H9 (cell line): ENCODE data around the gene GTF2F2. TPM values are rescaled to one million over a fixed set of nuclear protein-coding genes. Genes with fewer than 3 reads are reported as not detected.

ENCODE experiments used
- DNase-seq: peaks from one replicate; pipeline ENCODE4 v3.0.0-alpha.2; 2017
- H2AFZ ChIP-seq: one replicate; pipeline ENCODE4 v1.6.1; 2013; ENCODE audit warnings: mild to moderate bottlenecking, low read length, control low read depth, moderate library complexity
- H2AK5ac ChIP-seq: 2 replicates; pipeline ENCODE4 v1.6.1; 2013; ENCODE audit warnings: low read length, control low read depth, mixed read lengths; ENCODE audit not compliant: insufficient read length
- H2BK120ac ChIP-seq: one replicate; pipeline ENCODE4 v1.6.1; 2013; ENCODE audit warnings: low read depth, mild to moderate bottlenecking, low read length, control low read depth, inconsistent platforms; ENCODE audit not compliant: poor library complexity, severe bottlenecking
- H2BK12ac ChIP-seq: 2 replicates; pipeline ENCODE4 v1.6.1; 2013; ENCODE audit warnings: low read length, control low read depth, mixed read lengths, low read depth; ENCODE audit not compliant: insufficient read length
- H2BK15ac ChIP-seq: 2 replicates; pipeline ENCODE4 v1.6.1; 2013; ENCODE audit warnings: low read depth, low read length, control low read depth
- H2BK20ac ChIP-seq: one replicate; pipeline ENCODE4 v1.6.1; 2013; ENCODE audit warnings: low read depth, mild to moderate bottlenecking, low read length, control low read depth, inconsistent platforms; ENCODE audit not compliant: poor library complexity, severe bottlenecking
- H2BK5ac ChIP-seq: 2 replicates; pipeline ENCODE4 v1.6.1; 2013; ENCODE audit warnings: low read length, control low read depth, mixed read lengths; ENCODE audit not compliant: insufficient read length
- H3K14ac ChIP-seq: 2 replicates; pipeline ENCODE4 v1.6.1; 2013; ENCODE audit warnings: low read length, control low read depth; ENCODE audit not compliant: insufficient read depth
- H3K18ac ChIP-seq: 2 replicates; pipeline ENCODE4 v1.6.1; 2013; ENCODE audit warnings: low read depth, mild to moderate bottlenecking, mixed read lengths, low read length, control low read depth; ENCODE audit not compliant: insufficient read length
- H3K23ac ChIP-seq: 2 replicates; pipeline ENCODE4 v1.6.1; 2013; ENCODE audit warnings: low read length, control low read depth, mixed read lengths, low read depth; ENCODE audit not compliant: insufficient read length
- H3K23me2 ChIP-seq: 2 replicates; pipeline ENCODE4 v1.6.1; 2013; ENCODE audit warnings: low read depth, mild to moderate bottlenecking, mixed read lengths, low read length, control low read depth; ENCODE audit not compliant: insufficient read length, poor library complexity, severe bottlenecking
- H3K27ac ChIP-seq: 2 replicates; pipeline ENCODE4 v1.5.1; 2013; ENCODE audit warnings: low read length, control low read depth, mixed read lengths, low read depth; ENCODE audit not compliant: insufficient read length
- H3K27me3 ChIP-seq: 2 replicates; pipeline ENCODE4 v1.6.1; 2013; ENCODE audit warnings: low read length, control low read depth, inconsistent platforms; ENCODE audit not compliant: insufficient read depth
- H3K4ac ChIP-seq: 2 replicates; pipeline ENCODE4 v1.6.1; 2013; ENCODE audit warnings: low read depth, mild to moderate bottlenecking, control low read depth, inconsistent platforms, low read length, moderate library complexity
- H3K4me1 ChIP-seq: 2 replicates; pipeline ENCODE4 v1.6.1; 2013; ENCODE audit warnings: low read length, control low read depth, inconsistent platforms; ENCODE audit not compliant: insufficient read depth
- H3K4me2 ChIP-seq: 2 replicates; pipeline ENCODE4 v1.6.1; 2013; ENCODE audit warnings: low read length, control low read depth, mixed read lengths; ENCODE audit not compliant: insufficient read length, insufficient read depth
- H3K56ac ChIP-seq: 2 replicates; pipeline ENCODE4 v1.6.1; 2013; ENCODE audit warnings: low read depth, mild to moderate bottlenecking, mixed read lengths, low read length, control low read depth; ENCODE audit not compliant: insufficient read length
- H3K79me1 ChIP-seq: 2 replicates; pipeline ENCODE4 v1.6.1; 2013; ENCODE audit warnings: low read depth, mild to moderate bottlenecking, moderate library complexity, low read length, control low read depth, inconsistent platforms; ENCODE audit not compliant: insufficient read depth, poor library complexity, severe bottlenecking
- H3K79me2 ChIP-seq: 2 replicates; pipeline ENCODE4 v1.6.1; 2013; ENCODE audit warnings: low read length, control low read depth, inconsistent platforms; ENCODE audit not compliant: insufficient read depth
- H3K9ac ChIP-seq: 2 replicates; pipeline ENCODE4 v1.6.1; 2013; ENCODE audit warnings: low read length, control low read depth, mixed read lengths; ENCODE audit not compliant: insufficient read length; ENCODE audit errors: extremely low read depth
- H3K9me3 ChIP-seq: one replicate; pipeline ENCODE4 v1.6.1; 2013; ENCODE audit warnings: low read depth, low read length, inconsistent platforms; ENCODE audit not compliant: control insufficient read depth
- H3T11ph ChIP-seq: one replicate; pipeline ENCODE4 v1.6.1; 2013; ENCODE audit warnings: mild to moderate bottlenecking, low read length, control low read depth, inconsistent platforms
- H4K20me1 ChIP-seq: one replicate; pipeline ENCODE4 v1.6.1; 2013; ENCODE audit not compliant: control insufficient read depth, insufficient read length, insufficient read depth
- H4K5ac ChIP-seq: 2 replicates; pipeline ENCODE4 v1.6.1; 2013; ENCODE audit warnings: low read depth, mild to moderate bottlenecking, mixed read lengths, low read length, control low read depth; ENCODE audit not compliant: insufficient read length
- H4K8ac ChIP-seq: replicated peaks from 2 replicates; pipeline ENCODE4 v1.6.1; 2013; ENCODE audit warnings: low read length, control low read depth, mixed read lengths, low read depth; ENCODE audit not compliant: insufficient read length
- H4K91ac ChIP-seq: 2 replicates; pipeline ENCODE4 v1.6.1; 2013; ENCODE audit warnings: low read depth, mild to moderate bottlenecking, moderate library complexity, mixed read lengths, low read length, control low read depth; ENCODE audit not compliant: insufficient read length
- H3K27ac Mint-ChIP-seq, 3 experiments: 2 replicates in 2 of 3; 3 replicates in 1 of 3; pipeline ENCODE4 v1.8.0; 2020 to 2021; ENCODE audit warnings: mixed read lengths in 3 of 3, mild to moderate bottlenecking in 1 of 3, moderate library complexity in 1 of 3
- H3K27me3 Mint-ChIP-seq: 2 replicates; pipeline ENCODE4 v1.8.0; 2021; ENCODE audit warnings: low read depth, mild to moderate bottlenecking, moderate library complexity, mixed read lengths
- H3K36me3 Mint-ChIP-seq, 3 experiments: 2 replicates in 2 of 3; 3 replicates in 1 of 3; pipeline ENCODE4 v1.8.0; 2020 to 2021; ENCODE audit warnings: low read depth in 3 of 3, mixed read lengths in 3 of 3; ENCODE audit not compliant: insufficient read depth in 1 of 3
- H3K4me1 Mint-ChIP-seq, 2 experiments: 2 replicates each; pipeline ENCODE4 v1.8.0; 2020; ENCODE audit warnings: mixed read lengths in 2 of 2
- H3K4me3 Mint-ChIP-seq, 2 experiments: 2 replicates in 1 of 2; 3 replicates in 1 of 2; pipeline ENCODE4 v1.8.0; 2020 to 2021; ENCODE audit warnings: mild to moderate bottlenecking in 2 of 2, mixed read lengths in 2 of 2, moderate library complexity in 1 of 2
- H3K9me3 Mint-ChIP-seq, 2 experiments: 2 replicates in 1 of 2; 3 replicates in 1 of 2; pipeline ENCODE4 v1.8.0; 2020; ENCODE audit warnings: mild to moderate bottlenecking in 2 of 2, mixed read lengths in 2 of 2, moderate library complexity in 1 of 2
- WGBS: extraction: QIAGEN DNeasy Blood & Tissue Kit; methylation state at CpG from one replicate; pipeline ENCODE4 v1.1.7; 2013; ENCODE audit warnings: missing lambda C conversion rate, low lambda C conversion rate, mixed read lengths; ENCODE audit not compliant: insufficient read length; ENCODE audit errors: extremely low coverage; 5-methylcytosine and 5-hydroxymethylcytosine counted together
- total RNA-seq: library from RNA; stranded (reverse); gene quantifications from 2 replicates; pipeline ENCODE4 v1.2.1, GENCODE V29; 2021
- TF ChIP-seq, protein P1 (sequence below): fragments of 200-600 bp; sonication (generic); conservative IDR thresholded peaks from 3 replicates; pipeline ENCODE4 v1.8.0; 2021; ENCODE audit warnings: antibody characterized with exemption, mild to moderate bottlenecking

Gene GTF2F2
- total RNA-seq, 1 experiment from 2014 or later: 29.6 TPM

DNA sequence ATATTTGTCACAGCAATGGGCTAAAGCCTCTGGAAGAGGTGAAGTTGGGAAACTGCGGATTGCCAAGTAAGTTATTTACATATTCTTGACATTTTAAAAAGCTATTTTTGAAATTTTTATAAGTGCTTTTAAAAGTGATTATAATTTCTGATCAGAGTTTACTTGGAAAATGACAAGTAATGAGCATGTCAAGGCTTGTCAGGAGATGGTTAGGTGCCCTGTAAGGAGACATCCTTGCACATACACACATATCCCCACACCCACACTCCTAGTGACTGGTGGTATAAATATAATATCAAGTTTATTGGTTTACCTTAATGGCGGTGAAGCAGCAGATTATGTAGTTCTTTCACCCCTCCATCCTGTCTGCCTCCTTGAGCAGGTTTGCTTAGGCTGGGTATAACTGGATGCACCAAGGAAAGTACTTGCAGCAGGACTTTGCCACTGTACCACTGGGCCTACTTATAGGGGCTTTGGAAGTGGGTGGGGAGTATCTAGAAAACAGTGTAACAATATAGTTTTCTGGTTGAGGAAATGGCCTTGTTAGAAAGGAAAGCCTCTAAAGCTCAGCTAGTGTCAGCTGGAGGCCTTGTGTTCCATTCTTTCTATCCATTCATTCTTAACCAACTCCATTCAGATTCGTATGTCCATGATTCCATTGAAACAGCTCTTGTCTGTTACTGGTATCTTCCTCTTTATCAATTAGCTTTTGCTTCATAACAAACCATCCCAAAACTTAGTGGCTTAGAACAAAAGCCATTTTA is 16.6 kb downstream of the GTF2F2 start:
- Mint-ChIP-seq H3K27me3 (no peaks in the 10 kb centered on the region; the same call in 1 of the 2 replicates), H3K36me3 (peaks cover 16 to 21% (median 20%) of the 10 kb centered on the region in 3 experiments), H3K9me3 (peaks cover 0 to 13% of the 10 kb centered on the region in 2 experiments; a peak in 3 of 5 replicates), H3K27ac (peak overlapping the region in 1 of 3 experiments; percentile 47; a peak in 3 of 7 replicates), H3K4me1 (peaks cover 21 to 22% of the 10 kb centered on the region in 2 experiments), H3K4me3 (no peak overlapping the region)
- no peak overlapping the region for H4K91ac ChIP-seq
- H3K23ac ChIP-seq: no peak overlapping the region
- H3K4ac ChIP-seq: no peak overlapping the region
- no peaks in the 10 kb centered on the region for H3K27me3 ChIP-seq
- no peaks in the 10 kb centered on the region for H4K20me1 ChIP-seq
- H3K23me2 ChIP-seq: no peaks in the 10 kb centered on the region
- H2BK5ac ChIP-seq: no peak overlapping the region
- no peak overlapping the region for H4K5ac ChIP-seq
- H2BK15ac ChIP-seq: no peak overlapping the region
- no peak overlapping the region for H2AK5ac ChIP-seq
- no peaks in the 10 kb centered on the region for H3K9me3 ChIP-seq
- H3K79me2 ChIP-seq: peaks cover 21% of the 10 kb centered on the region; the same call in 1 of the 2 replicates
- no peak overlapping the region for H2BK120ac ChIP-seq
- no peak overlapping the region for H2BK12ac ChIP-seq
- peaks cover 7% of the 10 kb centered on the region for H3K79me1 ChIP-seq
- peak overlapping the region; percentile 13 for H3K4me2 ChIP-seq
- no peak overlapping the region for H2AFZ ChIP-seq
- no peak for DNase-seq
- TF ChIP-seq, protein P1, sequence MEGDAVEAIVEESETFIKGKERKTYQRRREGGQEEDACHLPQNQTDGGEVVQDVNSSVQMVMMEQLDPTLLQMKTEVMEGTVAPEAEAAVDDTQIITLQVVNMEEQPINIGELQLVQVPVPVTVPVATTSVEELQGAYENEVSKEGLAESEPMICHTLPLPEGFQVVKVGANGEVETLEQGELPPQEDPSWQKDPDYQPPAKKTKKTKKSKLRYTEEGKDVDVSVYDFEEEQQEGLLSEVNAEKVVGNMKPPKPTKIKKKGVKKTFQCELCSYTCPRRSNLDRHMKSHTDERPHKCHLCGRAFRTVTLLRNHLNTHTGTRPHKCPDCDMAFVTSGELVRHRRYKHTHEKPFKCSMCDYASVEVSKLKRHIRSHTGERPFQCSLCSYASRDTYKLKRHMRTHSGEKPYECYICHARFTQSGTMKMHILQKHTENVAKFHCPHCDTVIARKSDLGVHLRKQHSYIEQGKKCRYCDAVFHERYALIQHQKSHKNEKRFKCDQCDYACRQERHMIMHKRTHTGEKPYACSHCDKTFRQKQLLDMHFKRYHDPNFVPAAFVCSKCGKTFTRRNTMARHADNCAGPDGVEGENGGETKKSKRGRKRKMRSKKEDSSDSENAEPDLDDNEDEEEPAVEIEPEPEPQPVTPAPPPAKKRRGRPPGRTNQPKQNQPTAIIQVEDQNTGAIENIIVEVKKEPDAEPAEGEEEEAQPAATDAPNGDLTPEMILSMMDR: no peak
- H3K27ac ChIP-seq: no peak overlapping the region
- no peak overlapping the region for H4K8ac ChIP-seq
- no peak overlapping the region for H2BK20ac ChIP-seq
- WGBS: no CpG with 5 or more reads among the region's 3 CpGs
- H3K4me1 ChIP-seq: peaks cover 4% of the 10 kb centered on the region
- H3T11ph ChIP-seq: no peak overlapping the region
- H3K9ac ChIP-seq: no peak overlapping the region
- no peak overlapping the region for H3K18ac ChIP-seq
- no peak overlapping the region for H3K56ac ChIP-seq
- H3K14ac ChIP-seq: no peak overlapping the region
